ENCODE data around the gene NOP9. TPM values are rescaled to one million over a fixed set of nuclear protein-coding genes. Genes with fewer than 3 reads are reported as not detected.

Gene NOP9
- total RNA-seq, 2 donors from 2014 or later: 19.2 to 20.9 TPM

DNA sequence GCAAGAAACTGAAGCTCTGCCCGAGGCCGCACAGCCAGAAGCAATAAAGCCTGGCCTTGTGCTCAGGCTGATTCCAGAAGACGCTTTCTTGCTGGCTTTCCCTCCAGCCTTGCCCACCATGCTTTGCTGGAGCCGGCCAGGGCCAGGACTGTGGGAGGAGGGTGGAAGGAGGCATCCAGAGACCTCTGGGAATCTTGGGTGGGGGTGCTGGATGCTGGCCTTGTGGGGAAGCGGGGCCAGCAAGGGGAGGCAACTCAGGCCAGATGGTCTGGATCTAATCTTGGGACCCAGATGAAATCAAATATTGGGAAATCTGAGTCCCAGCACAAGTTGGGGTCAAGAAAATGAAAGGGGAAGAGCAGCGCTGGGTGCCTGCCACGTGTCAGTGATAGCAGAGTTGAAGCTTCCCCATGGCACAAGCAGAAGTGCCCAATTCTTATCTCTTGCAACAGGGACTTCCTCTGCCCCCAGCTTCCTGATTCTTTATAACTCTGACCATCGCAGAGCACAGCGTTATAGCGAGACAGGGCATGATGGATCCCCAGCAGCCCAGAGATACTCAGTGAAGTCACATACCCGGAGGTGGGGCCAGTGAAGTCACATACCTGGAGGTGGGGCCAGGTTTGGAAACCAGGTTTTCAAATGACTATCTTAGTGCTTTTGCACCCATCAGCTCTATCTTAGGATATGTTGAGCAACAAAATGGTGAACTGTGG, 21.9 kb upstream of the NOP9 start:
- DNase-seq (ENCODE audit: low spot score): no peak
- intact Hi-C loops (cut with DNase I): no loop called here

DNA sequence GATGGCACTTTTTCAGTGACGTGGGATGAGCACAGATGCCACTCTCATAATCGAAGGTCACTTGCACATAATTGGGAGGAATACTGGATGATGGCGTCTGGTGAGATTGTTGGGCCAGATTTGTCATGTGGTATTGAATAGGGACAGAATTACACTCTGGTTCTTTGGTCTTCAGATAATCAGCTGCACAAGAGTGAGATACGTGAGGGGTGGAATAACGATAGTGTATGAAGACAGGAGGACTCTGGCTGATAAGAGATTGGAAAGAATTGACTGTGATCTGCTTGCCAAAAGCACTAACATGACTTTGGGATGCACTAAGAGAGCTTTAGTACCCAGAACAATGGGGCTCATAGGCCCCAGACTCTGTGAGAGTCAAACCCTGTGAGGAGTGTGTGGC, 21.2 kb upstream of the NOP9 start:
- DNase-seq (ENCODE audit: low spot score): no peak
- intact Hi-C loops (cut with DNase I): no loop called here

DNA sequence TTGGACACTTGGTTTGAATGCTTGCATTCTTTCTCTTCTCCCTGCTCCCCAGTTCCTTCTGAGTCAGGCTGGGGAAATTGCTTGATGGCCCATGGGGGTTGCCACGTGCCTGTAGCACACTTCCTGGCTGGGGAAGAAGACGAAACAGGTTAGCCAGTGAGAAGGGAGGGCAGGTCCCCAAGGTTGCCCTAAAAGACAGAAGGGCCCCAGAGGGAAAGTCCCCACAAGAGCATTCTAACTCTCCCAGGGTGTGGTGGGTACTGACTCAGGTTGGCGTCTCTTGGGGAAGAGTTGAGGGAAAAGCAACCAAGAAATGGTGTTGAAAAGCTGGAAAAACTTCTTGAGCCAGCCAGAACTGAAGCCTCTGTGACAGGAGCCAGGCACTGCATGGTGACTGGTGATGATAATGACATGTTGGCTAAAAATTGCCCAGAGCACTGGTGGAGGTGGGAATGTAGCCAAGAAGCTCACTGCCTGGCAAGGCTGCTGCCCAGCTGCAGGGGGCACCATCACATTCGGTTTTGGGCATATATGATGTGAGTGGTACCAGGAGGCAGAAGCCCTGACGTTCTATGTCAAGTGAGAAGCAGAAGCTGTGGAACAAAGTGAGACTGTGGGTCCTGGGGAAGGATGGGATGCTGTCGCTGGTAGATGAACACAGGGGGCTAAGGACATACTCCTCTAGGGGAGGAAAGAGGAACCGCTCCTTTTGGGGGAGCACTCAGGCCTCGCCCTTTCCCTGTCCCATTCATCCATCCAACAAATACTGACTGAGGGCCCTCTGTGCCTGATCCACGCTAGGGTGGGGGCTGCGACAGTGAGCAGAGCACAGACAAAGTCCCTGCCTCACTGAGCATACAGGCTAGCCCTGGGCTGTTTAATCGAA, 20.1 kb upstream of the NOP9 start:
- intact Hi-C loops (cut with DNase I): no loop called here
- DNase-seq (ENCODE audit: low spot score): no peak

DNA sequence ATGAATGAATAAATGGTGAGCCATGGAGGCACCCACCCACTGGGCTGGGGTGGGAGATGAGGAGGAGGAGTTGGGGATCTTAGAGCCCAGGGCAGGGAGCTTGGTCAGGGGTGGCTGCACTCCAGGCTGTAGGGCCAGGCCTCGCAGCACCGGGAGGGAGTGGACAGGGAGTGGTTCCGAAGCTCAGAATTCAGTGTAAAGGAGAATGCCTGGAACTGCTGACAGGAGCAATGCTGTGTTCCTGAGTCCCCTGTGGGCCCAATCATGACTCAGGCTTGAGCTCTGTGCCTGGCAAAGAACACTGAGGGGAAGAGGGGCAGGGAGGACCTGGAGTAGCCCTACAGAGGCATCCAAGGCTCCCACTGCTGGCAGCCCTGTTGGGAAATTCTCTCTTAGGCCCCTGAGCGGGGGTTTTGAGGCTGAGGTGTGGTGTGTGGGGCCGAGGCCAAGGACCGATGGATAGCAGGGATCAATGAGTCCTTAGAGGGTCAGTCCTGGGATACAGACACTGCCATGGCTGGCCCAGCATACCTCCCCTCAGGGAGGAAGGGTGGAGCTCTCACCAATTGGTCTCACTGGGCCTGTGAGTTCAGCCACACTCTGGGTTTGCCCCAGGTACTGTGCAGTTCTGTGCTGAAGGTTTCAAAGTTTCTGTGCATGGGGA, 18.7 kb upstream of the NOP9 start:
- DNase-seq (ENCODE audit: low spot score): no peak
- intact Hi-C loops (cut with DNase I): no loop called here

DNA sequence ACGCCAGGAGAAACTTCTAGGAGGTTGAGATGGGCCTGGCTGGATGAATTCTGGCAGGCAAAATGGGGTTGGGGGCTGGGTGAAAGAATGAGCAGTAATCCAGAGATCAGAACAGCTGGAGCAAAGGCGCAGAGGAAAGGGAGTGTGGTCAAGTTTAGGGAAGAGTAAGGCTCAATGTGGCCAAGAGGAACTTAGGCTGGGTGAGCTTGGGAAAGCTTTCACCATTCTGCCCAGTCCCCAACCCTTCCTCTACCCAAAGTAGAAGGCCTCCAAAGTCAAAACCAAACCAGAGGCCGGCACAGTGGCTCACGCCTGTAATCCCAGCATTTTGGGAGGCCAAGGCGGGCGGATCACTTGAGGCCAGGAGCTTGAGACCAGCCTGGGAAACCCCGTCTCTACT, 18.0 kb upstream of the NOP9 start:
- no peak for DNase-seq (ENCODE audit: low spot score)
- intact Hi-C loops (cut with DNase I): no loop called here

DNA sequence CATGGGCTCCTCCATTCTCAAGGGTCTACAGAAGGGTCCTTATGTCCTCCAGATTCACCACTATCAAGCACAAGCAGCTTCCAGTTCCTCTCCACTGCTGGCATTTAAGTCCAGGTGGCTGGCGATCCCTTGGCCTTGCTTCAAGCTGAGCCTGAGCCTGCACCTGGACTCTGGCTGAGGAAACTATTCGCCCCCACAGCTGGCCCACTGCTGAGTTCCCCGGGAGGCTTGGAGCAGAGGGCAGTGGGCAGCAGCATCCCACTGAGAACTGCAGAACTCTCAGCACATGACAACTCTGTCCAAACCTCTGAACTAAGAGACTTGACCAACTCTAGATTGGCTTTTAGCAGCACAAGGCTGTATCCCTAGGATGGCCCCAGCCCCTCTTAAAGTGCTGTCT, 16.9 kb upstream of the NOP9 start:
- intact Hi-C loops (cut with DNase I): no loop called here
- DNase-seq (ENCODE audit: low spot score): no peak

DNA sequence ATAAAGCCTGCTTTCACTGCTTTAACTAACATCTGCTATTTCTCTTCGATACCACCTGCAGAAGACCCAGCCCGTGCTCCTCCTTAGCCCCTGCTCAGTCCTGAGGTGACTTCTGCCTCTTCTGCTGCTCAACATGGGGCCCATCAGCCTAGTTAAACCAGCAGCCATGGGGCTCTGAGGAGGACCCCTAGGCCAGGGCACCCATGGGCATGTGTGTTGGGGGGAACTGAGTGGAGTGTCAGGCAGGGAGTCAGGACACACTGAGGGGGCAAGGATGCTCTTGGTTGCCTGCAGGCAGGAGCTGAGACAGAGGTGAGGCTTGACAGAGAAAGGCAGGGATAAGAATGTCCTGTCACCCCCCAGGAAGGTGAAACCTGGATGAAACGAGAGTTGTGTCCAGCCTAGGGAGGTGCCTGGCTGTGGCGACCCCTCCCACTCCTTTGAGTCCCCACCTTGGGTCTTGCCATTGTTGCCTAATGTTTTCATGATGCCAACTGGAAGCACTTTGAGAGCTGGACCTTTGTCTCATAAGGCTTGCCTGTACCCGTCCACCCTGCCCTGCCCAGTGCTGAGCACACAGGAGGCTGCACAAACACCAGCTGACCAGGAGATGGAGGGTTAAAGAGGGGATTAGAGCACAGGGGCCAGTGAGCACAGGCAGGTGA, 15.7 kb upstream of the NOP9 start:
- DNase-seq (ENCODE audit: low spot score): no peak
- intact Hi-C loops (cut with DNase I): no loop called here

DNA sequence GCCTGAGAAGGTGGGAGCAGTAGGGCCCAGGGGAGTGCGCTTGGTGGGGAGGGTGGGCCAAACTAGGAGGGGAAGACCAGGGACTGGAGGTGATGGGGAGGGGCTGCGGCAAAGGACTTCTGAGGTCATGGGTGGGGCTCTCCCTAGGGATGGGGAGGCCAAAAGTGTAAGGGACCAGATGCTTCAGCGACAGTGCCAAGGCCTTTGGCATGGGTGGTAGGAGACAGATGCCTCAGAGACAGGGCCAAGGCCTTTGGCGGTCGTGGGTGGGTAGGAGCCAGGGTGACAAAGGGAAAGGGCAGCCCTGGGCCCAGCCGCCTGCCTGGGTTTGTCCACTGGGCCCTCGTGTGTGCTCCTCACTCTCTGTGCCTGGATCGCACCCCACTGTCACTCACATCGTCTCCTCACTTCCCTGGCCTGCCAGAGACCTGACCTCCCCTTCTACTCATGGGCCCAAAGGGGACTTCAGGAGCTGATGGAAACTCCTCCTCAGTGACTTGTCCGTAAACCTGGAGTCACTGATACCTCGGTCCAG, 15.1 kb upstream of the NOP9 start:
- intact Hi-C loops (cut with DNase I): no loop called here
- DNase-seq (ENCODE audit: low spot score): no peak

DNA sequence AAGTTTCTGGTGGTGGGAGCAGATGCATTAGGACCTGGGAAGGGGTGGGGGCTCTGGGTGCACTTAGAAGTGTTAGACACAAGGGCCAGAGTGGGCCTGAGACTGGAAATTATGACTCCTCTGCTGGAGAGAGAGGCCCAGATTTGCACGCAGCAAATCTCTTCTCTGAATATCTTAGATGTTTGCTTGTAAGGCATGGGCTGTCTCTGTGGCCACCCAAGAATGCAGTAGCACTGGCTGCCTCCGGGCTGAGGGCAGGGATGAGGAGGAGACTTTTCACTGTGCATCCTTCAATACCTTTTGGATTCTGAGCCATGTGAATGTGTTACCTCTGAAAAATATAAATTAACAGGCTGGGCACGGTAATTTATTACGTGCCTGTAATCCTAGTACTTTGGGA, 14.3 kb upstream of the NOP9 start:
- intact Hi-C loops (cut with DNase I): no loop called here
- no peak for DNase-seq (ENCODE audit: low spot score)

DNA sequence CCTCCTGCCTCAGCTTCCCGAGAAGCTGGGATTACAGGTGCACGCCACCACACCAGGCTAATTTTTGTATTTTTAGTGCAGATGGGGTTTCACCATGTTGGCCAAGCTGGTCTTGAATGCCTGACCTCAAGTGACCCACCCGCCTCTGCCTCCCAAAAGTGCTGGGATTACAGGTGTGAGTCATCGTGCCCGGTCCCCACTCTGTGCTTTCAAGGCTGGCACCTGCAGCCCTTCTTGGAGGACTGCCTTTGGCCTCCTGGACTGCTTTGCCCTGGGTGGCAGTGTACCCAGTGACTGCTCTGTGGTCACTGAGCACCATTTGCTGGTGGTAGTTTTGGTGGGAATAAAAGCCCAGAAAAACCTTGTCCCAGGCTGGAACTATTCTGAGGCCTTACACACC, 12.7 kb upstream of the NOP9 start:
- no peak for DNase-seq (ENCODE audit: low spot score)
- intact Hi-C loops (cut with DNase I): no loop called here

DNA sequence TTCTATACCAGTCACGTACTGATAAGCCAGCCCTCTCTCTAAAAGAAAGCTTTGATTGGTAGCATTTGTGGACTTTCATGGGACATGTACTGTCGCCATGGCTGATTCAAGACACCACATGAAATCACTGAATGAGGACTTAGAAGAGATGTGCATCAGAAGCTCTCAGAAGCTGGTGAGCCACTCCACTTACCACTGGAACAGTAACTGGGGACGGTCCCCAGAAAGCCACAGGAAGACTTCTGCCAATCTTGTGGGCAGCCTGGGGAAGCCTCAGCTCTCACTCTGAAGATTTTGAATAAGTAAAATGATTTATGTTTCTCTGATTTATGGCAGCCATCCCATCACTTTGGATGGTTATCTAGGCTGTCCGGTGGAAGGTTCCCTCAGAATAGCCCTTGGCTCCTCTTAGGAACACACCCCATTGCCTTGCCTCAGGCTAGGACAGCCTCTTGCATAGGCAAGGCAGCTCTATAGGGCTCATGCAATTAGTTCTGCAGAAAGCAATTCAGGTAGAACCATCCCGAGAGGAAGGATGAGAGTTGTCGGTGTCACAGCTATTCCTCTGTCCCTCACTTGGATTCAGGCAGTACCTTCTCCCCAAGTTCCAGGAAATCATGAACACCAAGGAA, 9.9 kb upstream of the NOP9 start:
- no peak for DNase-seq (ENCODE audit: low spot score)
- intact Hi-C loops (cut with DNase I): no loop called here

DNA sequence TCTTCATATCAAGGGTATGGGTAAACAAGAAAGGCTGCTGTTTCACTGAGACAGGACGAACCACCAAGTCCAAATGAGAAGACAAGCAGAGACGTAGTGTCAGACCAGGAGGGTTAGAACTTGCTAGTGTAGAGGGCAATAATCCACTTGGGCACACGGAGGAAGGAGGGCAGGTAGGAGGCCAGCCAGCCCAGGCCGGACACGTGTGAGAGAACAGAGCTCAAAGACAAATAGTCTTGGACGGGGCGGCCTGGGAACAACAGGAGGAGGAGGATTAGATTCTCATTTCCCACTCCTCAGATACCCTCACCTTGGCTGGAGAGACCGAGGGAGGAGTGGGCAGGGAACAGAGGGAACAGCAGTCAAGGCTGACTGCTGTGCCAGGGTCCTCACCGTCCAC, 8.9 kb upstream of the NOP9 start:
- intact Hi-C loops (cut with DNase I): no loop called here

DNA sequence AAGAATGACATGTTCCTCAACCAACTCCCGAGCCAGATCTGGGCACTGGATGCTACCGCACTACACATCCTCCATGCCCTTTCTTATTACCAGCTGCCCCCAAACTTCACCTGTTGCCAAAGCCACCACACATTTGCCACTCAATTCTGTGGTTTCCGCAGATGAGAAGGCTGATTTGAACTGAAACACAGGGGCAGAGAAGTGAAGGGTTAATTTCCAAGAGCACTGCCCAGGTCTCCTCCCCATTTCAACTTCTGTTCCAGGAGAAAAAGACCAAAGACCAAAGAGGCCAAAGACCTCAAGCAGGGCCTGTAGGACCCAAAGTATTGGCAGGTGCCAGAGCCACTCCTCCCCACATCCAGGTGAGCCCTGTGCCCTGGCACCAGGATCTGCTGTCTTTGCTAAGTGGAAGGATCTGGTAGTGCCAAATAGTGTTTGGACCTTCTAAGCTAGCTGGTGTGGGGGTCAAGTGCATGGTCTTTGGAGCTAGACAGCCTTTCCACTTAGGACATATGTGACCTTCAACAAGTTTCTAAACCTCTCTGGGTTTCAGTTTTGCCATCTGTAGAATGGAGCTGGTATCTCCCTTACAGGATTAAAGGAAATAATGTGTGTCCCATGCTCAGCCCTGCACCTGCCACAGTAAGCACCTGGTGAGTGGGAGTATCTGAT, 8.1 kb upstream of the NOP9 start:
- no peak for DNase-seq (ENCODE audit: low spot score)
- intact Hi-C loops (cut with DNase I): no loop called here

More for the DNA sequence above, 8.9 kb upstream of the NOP9 start:
- no peak for DNase-seq (ENCODE audit: low spot score)

DNA sequence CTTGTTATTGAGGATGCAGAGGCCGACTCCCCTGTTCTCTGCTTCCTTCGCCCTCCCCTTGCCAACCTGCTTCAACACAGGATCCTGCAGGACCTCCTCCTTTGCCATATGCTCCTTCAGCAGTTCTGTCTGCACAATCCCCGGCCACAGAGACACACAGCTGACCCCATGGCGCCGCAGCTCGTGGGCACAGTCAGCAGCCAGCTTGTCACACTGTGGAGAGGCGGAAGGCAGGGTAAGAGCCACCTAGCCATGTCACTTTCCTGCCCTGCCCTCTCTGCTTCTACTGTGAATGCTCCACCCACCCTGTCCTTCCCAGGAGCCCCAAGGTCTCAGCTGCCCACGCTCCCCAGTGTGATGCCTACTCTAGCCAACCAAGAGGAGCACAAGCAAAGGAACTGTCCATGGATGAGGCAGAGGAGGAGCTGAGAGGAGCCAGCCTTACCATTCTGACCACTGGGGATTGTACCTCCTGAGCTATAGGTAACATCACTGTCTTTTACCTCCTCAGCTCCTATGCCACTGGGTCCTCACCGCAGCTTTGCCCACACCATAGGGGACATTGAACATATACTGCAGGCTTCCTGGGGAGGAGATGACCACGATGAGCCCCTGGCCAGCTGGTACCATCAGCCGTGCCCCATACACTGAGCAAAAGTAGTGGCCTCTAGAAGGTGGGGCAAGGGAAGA, 7.4 kb upstream of the NOP9 start:
- intact Hi-C loops (cut with DNase I): no loop called here

DNA sequence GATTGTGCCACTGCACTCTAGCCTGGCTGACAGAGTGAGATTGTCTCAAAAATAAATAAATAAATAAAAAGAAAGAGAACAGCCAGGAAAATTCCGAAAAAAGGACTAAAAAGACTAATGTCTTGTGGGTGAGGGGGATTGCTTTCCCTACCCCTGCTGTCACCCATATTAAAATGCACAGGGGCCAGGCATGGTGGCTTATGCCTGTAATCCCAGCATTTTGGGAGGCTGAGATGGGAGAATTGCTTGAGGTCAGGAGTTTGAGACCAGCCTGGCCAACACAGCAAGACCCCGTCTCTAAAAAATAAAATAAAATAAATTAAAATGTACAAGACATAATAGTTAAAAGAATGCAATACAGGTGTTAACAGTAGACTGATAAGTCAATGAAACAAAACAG, 6.1 kb upstream of the NOP9 start:
- intact Hi-C loops (cut with DNase I): no loop called here
- no peak for DNase-seq (ENCODE audit: low spot score)

More for the DNA sequence above, 7.4 kb upstream of the NOP9 start:
- DNase-seq (ENCODE audit: low spot score): no peak

DNA sequence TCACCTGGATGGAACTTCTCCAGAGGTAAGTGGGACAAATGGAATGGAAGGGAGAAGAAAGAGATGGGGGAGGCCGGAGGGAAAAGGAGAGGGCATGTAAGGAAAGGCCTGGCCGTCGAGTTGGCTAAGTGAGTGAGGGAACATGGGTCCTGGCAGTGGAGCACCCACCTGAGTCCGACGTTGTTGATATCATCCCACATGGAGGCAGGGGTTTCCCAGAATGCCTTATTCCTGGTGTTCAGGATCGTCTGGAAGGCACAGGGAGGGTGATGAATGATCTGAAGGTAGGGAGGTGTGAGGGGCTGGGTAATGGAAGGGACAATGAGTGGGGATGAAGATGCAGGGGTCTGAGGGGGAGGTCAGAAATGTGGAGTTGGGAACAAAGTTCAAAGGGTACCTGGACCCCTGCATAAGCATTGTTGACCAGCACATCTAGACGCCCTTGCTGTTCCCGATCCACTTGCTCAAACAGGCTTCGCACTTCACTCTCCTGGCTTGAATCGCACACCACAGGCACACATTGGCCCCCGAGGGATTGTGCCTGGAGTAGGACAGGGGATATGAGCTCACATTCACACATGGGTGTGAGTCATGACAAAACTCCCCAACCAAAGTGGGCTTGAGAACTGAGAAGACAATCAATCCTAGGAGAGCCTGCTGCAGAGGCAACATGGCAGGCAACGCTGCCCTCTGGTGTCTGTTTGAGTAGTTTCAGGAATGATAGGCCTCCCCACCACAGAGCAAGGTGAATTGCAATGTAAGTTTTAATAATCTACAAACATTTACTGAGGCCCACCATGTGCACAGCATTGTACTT, 3.1 kb upstream of the NOP9 start:
- intact Hi-C loops (cut with DNase I): loop anchor here in 1 of 2 donors (2.0 kb wide), 1 partner anchor 54 kb away; the partner anchor contains the start of gene TINF2

More for the DNA sequence above, 3.1 kb upstream of the NOP9 start:
- DNase-seq (ENCODE audit: low spot score): no peak
